Activated naive CD8-positive, alpha-beta T cell treated with anti-CD3 and anti-CD28 coated beads, Interleukin-2, amount 50 U/mL, for 24 hours (primary cell): Measurements from ENCODE around the gene MOG.

Experiments
- ATAC-seq: fragments of 150-1000 bp; cut with Tn5 transposase; one replicate; pipeline ENCODE4 v1.10.0; 2021
- DNase-seq: peaks from one replicate; pipeline ENCODE4 v3.0.0; 2021
- H3K27ac Mint-ChIP-seq: one replicate; pipeline ENCODE4 v1.8.0; 2021; ENCODE audit warnings: mild to moderate bottlenecking, mixed read lengths
- H3K27me3 Mint-ChIP-seq: one replicate; pipeline ENCODE4 v1.8.0; 2021; ENCODE audit warnings: mixed read lengths
- H3K36me3 Mint-ChIP-seq: one replicate; pipeline ENCODE4 v1.8.0; 2021; ENCODE audit warnings: low read depth, mixed read lengths
- H3K4me1 Mint-ChIP-seq: one replicate; pipeline ENCODE4 v1.8.0; 2021; ENCODE audit warnings: mixed read lengths
- H3K4me3 Mint-ChIP-seq: one replicate; pipeline ENCODE4 v1.8.0; 2021; ENCODE audit warnings: mild to moderate bottlenecking, moderate library complexity, mixed read lengths
- H3K9me3 Mint-ChIP-seq: one replicate; pipeline ENCODE4 v1.8.0; 2021; ENCODE audit warnings: mixed read lengths

The MOG gene

GRCh38 chr6:29656798-29657197, at the start of gene MOG:
Gene MOG (plus strand): TSS chr6:29657092. CDS start chr6:29657210, 118 bp downstream.
- Mint-ChIP-seq H3K9me3 (no peaks in the 10 kb centered on the region), H3K27me3 (peaks cover 35% of the 10 kb centered on the region), H3K4me1 (peaks cover 1% of the 10 kb centered on the region), H3K27ac (no peak within 1 kb of the TSS), H3K36me3 (no peaks in the 10 kb centered on the region), H3K4me3 (no peak within 1 kb of the TSS)
- ATAC-seq: no peak
- no peak for DNase-seq

- no peak overlapping the region for H3K4me3 Mint-ChIP-seq
- no peak overlapping the region for H3K27ac Mint-ChIP-seq
- peaks cover 14% of the 10 kb centered on the region for H3K36me3 Mint-ChIP-seq
- ATAC-seq (no peak), DNase-seq (no peak)
- no peaks in the 10 kb centered on the region for H3K4me1 Mint-ChIP-seq
- H3K9me3 Mint-ChIP-seq: no peaks in the 10 kb centered on the region
- no peaks in the 10 kb centered on the region for H3K27me3 Mint-ChIP-seq
Measured at GRCh38 chr6:29608131-29608530, 48.8 kb upstream of the MOG start.

- Mint-ChIP-seq H3K27me3 (no peaks in the 10 kb centered on the region), H3K36me3 (peaks cover 12% of the 10 kb centered on the region), H3K9me3 (no peaks in the 10 kb centered on the region), H3K27ac (no peak overlapping the region), H3K4me3 (no peak overlapping the region), H3K4me1 (no peaks in the 10 kb centered on the region)
- no peak for DNase-seq
- no peak for ATAC-seq
Measured at GRCh38 chr6:29610540-29610939, 46.4 kb upstream of the MOG start.

GRCh38 chr6:29611426-29611825, 45.5 kb upstream of the MOG start:
- Mint-ChIP-seq H3K4me1 (no peaks in the 10 kb centered on the region), H3K4me3 (no peak overlapping the region), H3K27me3 (no peaks in the 10 kb centered on the region), H3K9me3 (no peaks in the 10 kb centered on the region), H3K27ac (no peak overlapping the region), H3K36me3 (peaks cover 12% of the 10 kb centered on the region)
- DNase-seq (no peak), ATAC-seq (no peak)

GRCh38 chr6:29617782-29618554, 38.9 kb upstream of the MOG start:
- Mint-ChIP-seq H3K36me3 (peaks cover 12% of the 10 kb centered on the region), H3K4me1 (no peaks in the 10 kb centered on the region), H3K9me3 (no peaks in the 10 kb centered on the region), H3K4me3 (no peak overlapping the region), H3K27me3 (no peaks in the 10 kb centered on the region), H3K27ac (no peak overlapping the region)
- no peak for DNase-seq
- no peak for ATAC-seq

GRCh38 chr6:29619578-29620160, 37.2 kb upstream of the MOG start:
- H3K9me3 Mint-ChIP-seq: no peaks in the 10 kb centered on the region
- peaks cover 9% of the 10 kb centered on the region for H3K36me3 Mint-ChIP-seq
- H3K27ac Mint-ChIP-seq: no peak overlapping the region
- DNase-seq (no peak), ATAC-seq (no peak)
- no peaks in the 10 kb centered on the region for H3K27me3 Mint-ChIP-seq
- H3K4me3 Mint-ChIP-seq: no peak overlapping the region
- H3K4me1 Mint-ChIP-seq: no peaks in the 10 kb centered on the region

- H3K27me3 Mint-ChIP-seq: no peaks in the 10 kb centered on the region
- no peak overlapping the region for H3K27ac Mint-ChIP-seq
- peaks cover 9% of the 10 kb centered on the region for H3K36me3 Mint-ChIP-seq
- no peak overlapping the region for H3K4me3 Mint-ChIP-seq
- H3K4me1 Mint-ChIP-seq: no peaks in the 10 kb centered on the region
- ATAC-seq (no peak), DNase-seq (no peak)
- H3K9me3 Mint-ChIP-seq: no peaks in the 10 kb centered on the region
Measured at GRCh38 chr6:29620630-29621029, 36.3 kb upstream of the MOG start.

- peaks cover 6% of the 10 kb centered on the region for H3K27me3 Mint-ChIP-seq
Measured at GRCh38 chr6:29624520-29624961, 32.4 kb upstream of the MOG start.

GRCh38 chr6:29625337-29625930, 31.5 kb upstream of the MOG start:
- Mint-ChIP-seq H3K4me1 (peaks cover 16% of the 10 kb centered on the region), H3K4me3 (no peak overlapping the region), H3K27me3 (peaks cover 8% of the 10 kb centered on the region), H3K36me3 (peaks cover 6% of the 10 kb centered on the region), H3K27ac (no peak overlapping the region), H3K9me3 (no peaks in the 10 kb centered on the region)
- ATAC-seq (no peak), DNase-seq (no peak)

More at GRCh38 chr6:29624520-29624961, 32.4 kb upstream of the MOG start:
- Mint-ChIP-seq H3K4me3 (no peak overlapping the region), H3K9me3 (no peaks in the 10 kb centered on the region), H3K27ac (no peak overlapping the region), H3K4me1 (peaks cover 13% of the 10 kb centered on the region), H3K36me3 (peaks cover 6% of the 10 kb centered on the region)
- no peak for DNase-seq
- ATAC-seq: no peak

- peaks cover 16% of the 10 kb centered on the region for H3K27me3 Mint-ChIP-seq
- H3K36me3 Mint-ChIP-seq: peaks cover 2% of the 10 kb centered on the region
- H3K4me1 Mint-ChIP-seq: peaks cover 30% of the 10 kb centered on the region
- no peak overlapping the region for H3K27ac Mint-ChIP-seq
- ATAC-seq: no peak
- H3K9me3 Mint-ChIP-seq: no peaks in the 10 kb centered on the region
- peak overlapping the region; percentile 44 for H3K4me3 Mint-ChIP-seq
- no peak for DNase-seq
Measured at GRCh38 chr6:29626948-29627754, 29.7 kb upstream of the MOG start.

GRCh38 chr6:29627755-29628418, 29.0 kb upstream of the MOG start:
- H3K4me3 Mint-ChIP-seq: peak overlapping the region; percentile 85
- H3K27ac Mint-ChIP-seq: peak overlapping the region; percentile 69
- peaks cover 31% of the 10 kb centered on the region for H3K4me1 Mint-ChIP-seq
- H3K27me3 Mint-ChIP-seq: peaks cover 16% of the 10 kb centered on the region
- H3K9me3 Mint-ChIP-seq: no peaks in the 10 kb centered on the region
- peak; percentile 57 for DNase-seq
- peak; percentile 31 for ATAC-seq
- peaks cover 2% of the 10 kb centered on the region for H3K36me3 Mint-ChIP-seq

GRCh38 chr6:29628419-29629281, 28.2 kb upstream of the MOG start:
- Mint-ChIP-seq H3K27ac (peak overlapping the region; percentile 69), H3K4me3 (peak overlapping the region; percentile 85), H3K27me3 (peaks cover 16% of the 10 kb centered on the region), H3K9me3 (no peaks in the 10 kb centered on the region), H3K4me1 (peaks cover 36% of the 10 kb centered on the region), H3K36me3 (peaks cover 2% of the 10 kb centered on the region)
- peak; percentile 74 for DNase-seq
- ATAC-seq: peak; percentile 54

- peaks cover 2% of the 10 kb centered on the region for H3K36me3 Mint-ChIP-seq
- no peaks in the 10 kb centered on the region for H3K9me3 Mint-ChIP-seq
- peaks cover 43% of the 10 kb centered on the region for H3K4me1 Mint-ChIP-seq
- peaks cover 16% of the 10 kb centered on the region for H3K27me3 Mint-ChIP-seq
- no peak for DNase-seq
- no peak for ATAC-seq
- no peak overlapping the region for H3K27ac Mint-ChIP-seq
- H3K4me3 Mint-ChIP-seq: peak overlapping the region; percentile 85
Measured at GRCh38 chr6:29629571-29629970, 27.3 kb upstream of the MOG start.
